H7 (cell line): ENCODE measurements around the gene MRPS33. TPM values are rescaled to one million over a fixed set of nuclear protein-coding genes. Genes with fewer than 3 reads are reported as not detected.
"Not testable (repeated sequence)": the region's sequence is repeated elsewhere in the genome, so short reads cannot be mapped to it uniquely, and the experiment has no call there.

Experiments
- DNase-seq: peaks from one replicate; pipeline ENCODE4 v3.0.0; 2012
- H3K27me3 ChIP-seq: 2 replicates; pipeline ENCODE4 v1.6.0; 2011; ENCODE audit warnings: mild to moderate bottlenecking, low read length; ENCODE audit not compliant: control insufficient read depth, insufficient read depth
- H3K36me3 ChIP-seq: replicated peaks from 2 replicates; pipeline ENCODE4 v1.5.1; 2011; ENCODE audit warnings: low read length; ENCODE audit not compliant: control insufficient read depth, insufficient read depth
- H3K4me3 ChIP-seq: 2 replicates; pipeline ENCODE4 v1.5.1; 2011; ENCODE audit warnings: low read depth, mild to moderate bottlenecking, control low read depth, low read length, moderate library complexity; ENCODE audit not compliant: insufficient read depth
- total RNA-seq: library from RNA; depleted of rRNA; stranded (reverse); fragments of >200 nt; shearing (Covaris generic); gene quantifications from 2 replicates; pipeline ENCODE4 v1.2.3, GENCODE V29; 2014

MRPS33 gene
- total RNA-seq, 1 experiment from 2014 or later, result 51.0 TPM

- DNase-seq, result no peak
- Histone ChIP-seq H3K27me3 (no peaks in the 10 kb centered on the region), H3K36me3 (no peaks in the 10 kb centered on the region), H3K4me3 (no peak overlapping the region)
Measured at GRCh38 chr7:140990193-140990962, 24.4 kb downstream of the MRPS33 start.

GRCh38 chr7:140989068-140989467 is 25.7 kb downstream of the MRPS33 start:
- Histone ChIP-seq H3K4me3 (no peak overlapping the region), H3K27me3 (no peaks in the 10 kb centered on the region), H3K36me3 (no peaks in the 10 kb centered on the region)
- DNase-seq, result no peak

GRCh38 chr7:140983802-140984201 is 30.9 kb downstream of the MRPS33 start:
- no peaks in the 10 kb centered on the region for H3K27me3 ChIP-seq
- no peak overlapping the region for H3K4me3 ChIP-seq
- no peaks in the 10 kb centered on the region for H3K36me3 ChIP-seq
- DNase-seq, result no peak

- no peaks in the 10 kb centered on the region for H3K36me3 ChIP-seq
- no peak overlapping the region for H3K4me3 ChIP-seq
- H3K27me3 ChIP-seq, result no peaks in the 10 kb centered on the region
- no peak for DNase-seq
Measured at GRCh38 chr7:140982508-140982907, 32.2 kb downstream of the MRPS33 start.

- no peak for DNase-seq
- Histone ChIP-seq H3K27me3 (no peaks in the 10 kb centered on the region), H3K4me3 (no peak overlapping the region), H3K36me3 (no peaks in the 10 kb centered on the region)
Measured at GRCh38 chr7:140981951-140982350, 32.8 kb downstream of the MRPS33 start.

DNA sequence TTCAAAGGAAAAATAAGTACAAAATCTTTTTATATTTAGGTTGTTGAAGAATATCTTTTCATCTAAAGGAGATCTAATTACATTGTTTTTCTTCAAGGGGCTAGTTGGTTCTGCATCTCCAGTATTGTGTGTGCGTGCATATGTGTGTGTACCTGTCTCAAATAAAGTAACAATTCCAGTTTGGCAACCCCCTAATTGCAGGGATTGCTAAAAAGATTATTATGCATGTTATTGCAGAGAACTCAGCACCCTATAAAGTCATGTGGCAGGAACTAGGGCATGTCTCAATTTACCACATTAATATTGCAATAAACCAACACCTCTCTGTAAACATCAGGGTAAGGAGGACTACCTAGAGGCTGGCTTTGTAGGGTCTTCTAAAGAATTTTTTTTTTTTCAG is 37.0 kb downstream of the MRPS33 start:
- H3K27me3 ChIP-seq, result no peaks in the 10 kb centered on the region
- no peak overlapping the region for H3K4me3 ChIP-seq
- no peaks in the 10 kb centered on the region for H3K36me3 ChIP-seq
- no peak for DNase-seq

DNA sequence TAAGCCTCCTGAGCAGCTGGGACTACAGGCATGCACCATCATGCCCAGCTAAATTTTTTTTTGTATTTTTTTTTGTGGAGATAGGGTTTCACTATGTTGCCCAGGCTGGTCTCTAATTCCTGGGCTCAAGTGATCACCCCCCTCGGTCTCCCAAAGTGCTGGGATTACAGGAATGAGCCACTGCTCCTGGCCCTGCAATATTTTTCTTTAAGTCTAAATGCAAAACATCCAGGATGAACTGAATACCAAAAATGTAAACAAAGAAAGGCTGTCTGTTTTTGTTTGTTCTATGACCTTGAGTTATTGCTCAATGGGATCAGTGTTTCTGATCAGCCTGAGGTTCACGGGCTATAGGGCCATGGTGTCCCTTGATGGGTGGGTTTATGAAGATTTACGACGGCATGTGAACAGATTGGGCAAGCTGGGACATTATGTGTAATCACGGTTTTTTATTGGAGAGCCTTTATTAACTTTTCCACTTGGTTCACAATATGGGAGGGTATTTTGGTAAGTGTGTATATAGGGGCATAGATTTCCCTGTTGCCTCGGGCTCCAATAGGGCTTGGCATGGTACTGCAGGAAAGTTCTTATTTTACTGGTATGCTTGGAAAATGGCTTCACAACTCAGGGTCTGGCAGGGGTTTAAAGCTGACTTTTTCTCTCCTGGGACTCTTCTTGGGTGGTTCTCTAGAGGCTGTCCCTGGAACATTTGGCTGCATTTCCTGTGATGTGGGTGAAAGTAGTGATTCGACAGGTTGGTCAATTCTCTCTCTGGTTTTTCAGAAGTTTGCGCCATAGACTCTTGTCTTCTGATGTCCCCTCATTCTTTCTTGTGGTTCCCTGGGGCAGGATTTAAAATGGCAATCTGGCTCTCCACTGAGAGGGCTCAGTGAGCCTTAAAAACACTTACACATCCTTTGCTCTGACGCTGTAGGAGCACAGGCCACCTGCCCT is 41.6 kb downstream of the MRPS33 start:
- no peak for DNase-seq
- H3K27me3 ChIP-seq, result no peaks in the 10 kb centered on the region
- no peaks in the 10 kb centered on the region for H3K36me3 ChIP-seq
- no peak overlapping the region for H3K4me3 ChIP-seq

GRCh38 chr7:140972344-140972743 is 42.4 kb downstream of the MRPS33 start:
- no peak for DNase-seq
- Histone ChIP-seq H3K27me3 (no peaks in the 10 kb centered on the region), H3K36me3 (no peaks in the 10 kb centered on the region), H3K4me3 (no peak overlapping the region)

DNA sequence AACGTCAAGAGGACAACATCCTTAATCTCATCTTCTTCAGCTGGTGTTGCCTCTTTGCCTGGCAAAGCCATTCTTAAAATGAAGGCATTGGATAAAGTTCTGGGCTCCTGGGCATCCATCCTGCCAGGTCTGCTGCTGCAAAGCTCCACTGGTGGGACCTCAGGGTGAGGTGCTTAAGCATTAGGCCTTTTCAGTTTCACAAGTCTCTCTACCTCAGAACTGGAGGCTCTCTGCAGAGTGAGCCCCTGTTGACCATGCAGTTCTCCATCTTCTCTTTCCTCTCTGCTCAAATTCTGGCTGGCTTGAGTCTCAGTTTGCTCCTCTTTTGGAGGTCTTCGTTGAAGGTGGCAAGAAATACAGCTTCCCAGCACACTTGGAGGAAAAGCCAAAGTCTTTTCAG is 47.3 kb downstream of the MRPS33 start:
- no peaks in the 10 kb centered on the region for H3K27me3 ChIP-seq
- H3K4me3 ChIP-seq, result no peak overlapping the region
- H3K36me3 ChIP-seq, result no peaks in the 10 kb centered on the region
- DNase-seq, result no peak

- no peaks in the 10 kb centered on the region for H3K27me3 ChIP-seq
- no peak overlapping the region for H3K4me3 ChIP-seq
- peak; percentile 16 for DNase-seq
- no peaks in the 10 kb centered on the region for H3K36me3 ChIP-seq
Measured at GRCh38 chr7:140966561-140967233, 48.1 kb downstream of the MRPS33 start.

- no peaks in the 10 kb centered on the region for H3K27me3 ChIP-seq
- H3K4me3 ChIP-seq, result no peak overlapping the region
- H3K36me3 ChIP-seq, result no peaks in the 10 kb centered on the region
- DNase-seq, result no peak
Measured at GRCh38 chr7:140961117-140961516, 53.6 kb downstream of the MRPS33 start.

DNA sequence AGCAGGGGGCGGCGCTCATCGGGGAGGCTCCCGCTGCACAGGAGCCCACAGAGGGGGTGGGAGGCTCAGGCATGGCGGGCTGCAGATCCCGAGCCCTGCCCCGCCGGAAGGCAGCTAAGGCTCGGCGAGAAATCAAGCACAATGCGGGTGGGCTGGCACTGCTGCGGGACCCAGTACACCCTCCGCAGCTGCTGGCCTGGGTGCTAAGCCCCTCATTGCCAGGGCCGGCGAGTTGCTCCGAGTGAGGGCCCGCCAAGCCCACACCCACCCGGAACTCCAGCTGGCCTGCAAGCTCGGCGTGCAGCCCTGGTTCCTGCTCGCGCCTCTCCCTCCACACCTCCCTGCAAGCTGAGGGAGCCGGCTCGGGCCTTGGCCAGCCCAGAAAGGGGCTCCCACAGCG is 57.8 kb downstream of the MRPS33 start:
- not testable (repeated sequence) for H3K4me3 ChIP-seq, DNase-seq, H3K36me3 ChIP-seq

More for the DNA sequence above, 57.8 kb downstream of the MRPS33 start:
- not testable (repeated sequence) for H3K27me3 ChIP-seq
